Chondrocyte (in vitro differentiated cells): ENCODE results near the gene EML6. TPM values are rescaled to one million over a fixed set of nuclear protein-coding genes. Genes with fewer than 3 reads are reported as not detected.

Source experiments
- DNase-seq: peaks from one replicate; pipeline ENCODE4 v3.0.0; 2021; ENCODE audit warnings: mixed read lengths, low spot score
- H3K27ac Mint-ChIP-seq: one replicate; pipeline ENCODE4 v1.8.0; 2021; ENCODE audit warnings: mild to moderate bottlenecking, moderate library complexity, mixed read lengths; ENCODE audit not compliant: unreplicated experiment
- H3K27me3 Mint-ChIP-seq: 2 replicates; pipeline ENCODE4 v1.8.0; 2021; ENCODE audit warnings: low read depth, mixed read lengths
- H3K36me3 Mint-ChIP-seq: 2 replicates; pipeline ENCODE4 v1.8.0; 2021; ENCODE audit warnings: low read depth, mixed read lengths
- H3K4me1 Mint-ChIP-seq: 2 replicates; pipeline ENCODE4 v1.8.0; 2021; ENCODE audit warnings: low read depth, mild to moderate bottlenecking, mixed read lengths
- H3K4me3 Mint-ChIP-seq: one replicate; pipeline ENCODE4 v1.8.0; 2021; ENCODE audit warnings: mild to moderate bottlenecking, moderate library complexity, mixed read lengths; ENCODE audit not compliant: unreplicated experiment
- H3K9me3 Mint-ChIP-seq: 2 replicates; pipeline ENCODE4 v1.8.0; 2021; ENCODE audit warnings: low read depth, mixed read lengths
- total RNA-seq: library from RNA; stranded (reverse); gene quantifications from 3 replicates; pipeline ENCODE4 v1.2.1, GENCODE V29; 2021
- TF ChIP-seq, protein P1 (sequence below): fragments of 200-600 bp; sonication (generic); IDR thresholded peaks from 2 replicates; pipeline ENCODE4 v1.5.0; 2021; ENCODE audit warnings: antibody characterized with exemption, mild to moderate bottlenecking, moderate library complexity

EML6 gene
- total RNA-seq, 1 donor from 2014 or later: 1.1 TPM

DNA sequence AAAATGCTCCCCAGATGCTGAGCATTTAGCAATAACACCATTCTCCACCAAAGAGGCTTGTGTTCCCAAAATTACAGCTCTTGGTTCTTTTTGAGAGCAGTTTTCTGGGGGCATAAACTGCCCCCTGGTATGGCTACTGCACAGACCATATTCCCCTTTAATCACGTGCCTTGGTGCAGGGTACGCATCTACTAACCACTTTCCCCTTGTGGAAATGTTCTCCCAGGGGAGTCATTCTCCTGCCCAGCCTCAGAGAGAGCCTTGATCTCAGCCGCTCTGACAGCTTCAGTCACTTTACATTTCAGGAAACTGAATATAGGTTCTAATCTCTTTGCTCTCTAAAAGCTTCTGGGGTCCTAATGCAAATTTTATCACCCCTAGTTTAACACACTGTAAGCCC, 44.7 kb upstream of the EML6 start:
- no peak overlapping the region for H3K4me3 Mint-ChIP-seq
- H3K27me3 Mint-ChIP-seq: no peaks in the 10 kb centered on the region
- peaks cover 15% of the 10 kb centered on the region for H3K4me1 Mint-ChIP-seq
- H3K36me3 Mint-ChIP-seq: no peaks in the 10 kb centered on the region
- TF ChIP-seq, protein P1, sequence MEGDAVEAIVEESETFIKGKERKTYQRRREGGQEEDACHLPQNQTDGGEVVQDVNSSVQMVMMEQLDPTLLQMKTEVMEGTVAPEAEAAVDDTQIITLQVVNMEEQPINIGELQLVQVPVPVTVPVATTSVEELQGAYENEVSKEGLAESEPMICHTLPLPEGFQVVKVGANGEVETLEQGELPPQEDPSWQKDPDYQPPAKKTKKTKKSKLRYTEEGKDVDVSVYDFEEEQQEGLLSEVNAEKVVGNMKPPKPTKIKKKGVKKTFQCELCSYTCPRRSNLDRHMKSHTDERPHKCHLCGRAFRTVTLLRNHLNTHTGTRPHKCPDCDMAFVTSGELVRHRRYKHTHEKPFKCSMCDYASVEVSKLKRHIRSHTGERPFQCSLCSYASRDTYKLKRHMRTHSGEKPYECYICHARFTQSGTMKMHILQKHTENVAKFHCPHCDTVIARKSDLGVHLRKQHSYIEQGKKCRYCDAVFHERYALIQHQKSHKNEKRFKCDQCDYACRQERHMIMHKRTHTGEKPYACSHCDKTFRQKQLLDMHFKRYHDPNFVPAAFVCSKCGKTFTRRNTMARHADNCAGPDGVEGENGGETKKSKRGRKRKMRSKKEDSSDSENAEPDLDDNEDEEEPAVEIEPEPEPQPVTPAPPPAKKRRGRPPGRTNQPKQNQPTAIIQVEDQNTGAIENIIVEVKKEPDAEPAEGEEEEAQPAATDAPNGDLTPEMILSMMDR: no peak
- H3K27ac Mint-ChIP-seq: no peak overlapping the region
- H3K9me3 Mint-ChIP-seq: no peaks in the 10 kb centered on the region
- no peak for DNase-seq

DNA sequence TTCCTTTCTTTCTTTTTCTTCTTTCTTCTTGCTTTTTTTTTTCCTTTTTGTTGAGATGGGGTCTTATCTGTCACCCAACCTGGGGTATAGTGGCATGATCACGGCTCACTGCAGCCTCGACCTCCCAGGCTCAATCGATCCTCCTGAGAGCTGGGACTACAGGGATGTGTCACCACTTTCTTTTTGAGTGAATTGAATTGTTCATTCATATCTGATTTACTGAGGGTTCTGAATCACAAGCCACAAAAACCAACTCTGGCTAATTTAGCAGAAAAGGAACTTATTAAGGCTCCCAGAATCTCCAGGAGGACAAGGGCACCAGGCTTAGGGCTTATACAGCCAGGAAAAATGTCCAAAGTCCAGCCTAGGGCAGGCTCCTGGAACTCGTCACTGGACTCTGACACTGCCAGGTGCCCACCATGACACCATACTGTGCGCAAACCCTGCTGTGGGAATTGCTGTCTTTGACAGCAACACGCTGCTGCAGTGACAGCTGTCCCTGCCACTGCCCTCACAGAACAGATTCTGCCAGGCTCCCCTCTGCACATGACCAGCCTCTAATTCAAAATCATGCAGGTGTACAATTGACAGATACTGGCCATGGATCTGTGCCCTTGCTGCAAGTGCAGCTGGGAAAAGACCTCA, 42.9 kb upstream of the EML6 start:
- Mint-ChIP-seq H3K27ac (no peak overlapping the region), H3K9me3 (no peaks in the 10 kb centered on the region), H3K27me3 (no peaks in the 10 kb centered on the region), H3K4me3 (no peak overlapping the region), H3K36me3 (no peaks in the 10 kb centered on the region), H3K4me1 (peaks cover 15% of the 10 kb centered on the region)
- TF ChIP-seq, protein P1: no peak
- DNase-seq: no peak

DNA sequence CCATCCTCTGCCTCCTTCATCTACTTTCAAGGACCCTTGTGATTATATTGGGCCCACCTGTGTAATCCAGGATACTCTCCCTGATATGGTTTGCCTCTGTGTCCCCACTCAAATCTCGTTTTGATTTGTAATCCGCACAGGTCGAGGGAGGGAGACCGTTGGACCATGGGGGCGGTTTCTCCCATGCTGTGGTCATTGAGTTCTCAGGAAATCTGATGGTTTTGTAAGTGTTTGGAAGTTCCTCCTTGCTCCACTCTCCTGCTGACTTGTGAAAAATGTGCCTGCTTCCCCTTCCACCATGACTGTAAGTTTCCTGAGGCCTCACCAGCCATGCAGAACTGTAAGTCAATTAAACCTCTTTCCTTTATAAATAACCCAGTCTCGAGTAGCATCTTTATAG, 42.0 kb upstream of the EML6 start:
- no peak for DNase-seq
- no peak overlapping the region for H3K27ac Mint-ChIP-seq
- H3K36me3 Mint-ChIP-seq: no peaks in the 10 kb centered on the region
- no peaks in the 10 kb centered on the region for H3K9me3 Mint-ChIP-seq
- peaks cover 6% of the 10 kb centered on the region for H3K4me1 Mint-ChIP-seq
- TF ChIP-seq, protein P1: no peak
- no peaks in the 10 kb centered on the region for H3K27me3 Mint-ChIP-seq
- H3K4me3 Mint-ChIP-seq: no peak overlapping the region

DNA sequence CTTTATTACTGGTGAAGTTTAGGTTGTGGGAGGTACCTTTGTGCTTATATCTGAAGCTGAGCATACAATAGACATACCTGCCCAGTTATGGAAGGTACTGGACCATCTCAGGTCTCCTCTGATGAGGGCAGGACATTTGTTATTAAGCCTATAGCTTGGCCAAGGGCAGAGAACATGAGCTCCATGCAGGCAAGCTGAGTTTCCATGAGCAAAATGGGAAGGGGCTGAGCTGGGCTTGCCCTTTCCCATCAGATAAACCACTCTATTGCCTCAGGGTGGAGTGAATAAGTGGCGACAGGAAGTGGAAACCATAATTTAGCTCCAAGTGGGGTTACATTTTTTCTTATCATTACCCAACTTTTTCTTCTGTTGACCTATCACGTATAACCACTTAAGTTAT, 39.9 kb upstream of the EML6 start:
- Mint-ChIP-seq H3K27ac (no peak overlapping the region), H3K4me3 (no peak overlapping the region), H3K36me3 (no peaks in the 10 kb centered on the region), H3K9me3 (no peaks in the 10 kb centered on the region), H3K27me3 (no peaks in the 10 kb centered on the region), H3K4me1 (no peaks in the 10 kb centered on the region)
- no peak for DNase-seq
- TF ChIP-seq, protein P1: no peak

DNA sequence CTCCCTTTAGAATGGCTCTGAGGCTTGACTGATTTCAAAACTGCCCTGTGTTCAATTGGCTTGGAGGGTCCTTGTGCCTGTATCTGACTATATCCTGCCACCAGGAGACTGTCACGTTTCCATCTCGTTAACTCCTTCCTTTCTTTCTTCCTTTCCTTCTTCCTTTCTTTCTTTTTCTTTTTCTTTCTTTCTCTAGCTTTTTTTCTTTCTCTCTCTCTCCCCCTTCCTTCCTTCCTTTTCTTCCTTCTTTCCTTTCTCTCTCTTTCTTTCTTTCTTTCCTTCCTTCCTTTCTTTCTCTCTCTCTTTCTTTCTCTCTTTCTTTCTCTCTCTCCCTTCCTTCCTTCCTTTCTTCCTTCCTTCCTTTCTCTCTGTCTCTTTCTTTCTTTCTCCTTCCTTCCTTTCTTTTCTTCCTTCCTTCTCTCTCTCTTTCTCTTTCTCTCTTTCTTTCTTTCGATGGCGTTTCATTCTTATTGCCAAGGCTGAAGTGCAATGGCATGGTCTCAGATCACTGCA, 38.1 kb upstream of the EML6 start:
- TF ChIP-seq, protein P1: no peak
- Mint-ChIP-seq H3K4me3 (no peak overlapping the region), H3K36me3 (no peaks in the 10 kb centered on the region), H3K27ac (no peak overlapping the region), H3K4me1 (no peaks in the 10 kb centered on the region), H3K9me3 (no peaks in the 10 kb centered on the region), H3K27me3 (no peaks in the 10 kb centered on the region)
- no peak for DNase-seq
